Stimulated activated CD8-positive, alpha-beta memory T cell treated with anti-CD3 and anti-CD28 coated beads, Interleukin-12 subunit alpha, Interleukin-12 subunit beta, amount 100 ng/mL, for 1 hour (primary cell): Measurements from ENCODE around the gene NAV1.
"Not testable (repeated sequence)": the region's sequence is repeated elsewhere in the genome, so short reads cannot be mapped to it uniquely, and the experiment has no call there.

Experiments
- DNase-seq: peaks from one replicate; pipeline ENCODE4 v3.0.0-alpha.2; 2020; ENCODE audit warnings: low read depth

Gene NAV1

GRCh38 chr1:201566529-201566823, 27.5 kb downstream of the NAV1 start:
- no peak for DNase-seq

DNA sequence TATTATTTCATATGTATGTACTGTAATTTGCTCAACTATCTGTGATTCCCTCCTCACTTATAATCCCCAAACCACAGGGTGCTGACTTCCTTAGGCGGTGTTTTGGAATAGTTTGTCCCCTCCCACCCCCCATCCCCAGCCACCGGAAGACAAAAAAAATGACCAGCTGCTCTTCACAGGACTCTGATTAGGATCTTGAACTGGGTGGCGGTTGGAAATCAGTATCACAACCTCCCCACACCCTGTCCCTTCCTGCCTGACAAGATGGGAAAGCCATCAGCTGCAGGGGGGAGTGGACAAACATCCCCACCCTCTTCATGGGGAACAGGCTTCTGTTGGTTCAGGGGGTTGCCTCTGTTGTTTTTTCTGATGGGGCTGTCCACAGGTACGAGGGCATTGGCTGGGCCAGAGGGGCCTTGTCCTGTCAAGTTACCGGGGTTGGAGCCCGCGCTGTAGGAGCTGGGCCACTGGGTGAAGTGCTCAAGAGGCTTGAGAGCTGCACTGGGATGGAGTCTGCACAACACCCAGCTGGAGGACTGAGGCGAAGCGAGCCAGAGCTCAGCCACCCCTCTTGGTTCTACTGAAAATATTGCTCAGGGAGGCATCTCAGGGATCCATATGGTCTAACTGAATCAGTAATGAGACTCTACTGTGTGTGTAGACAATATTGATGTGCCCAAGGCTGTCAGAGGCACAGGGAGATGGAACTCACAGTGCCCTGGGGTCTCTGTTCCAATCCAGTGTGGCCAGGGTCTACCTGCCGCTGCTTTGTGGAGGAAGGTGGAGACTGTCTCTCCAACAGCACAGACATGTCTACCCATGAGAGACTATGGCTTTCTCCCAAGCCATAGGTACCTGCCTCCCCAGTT, 28.2 kb downstream of the NAV1 start:
- DNase-seq: no peak

GRCh38 chr1:201568265-201568664, 29.3 kb downstream of the NAV1 start:
- DNase-seq: no peak

- DNase-seq: no peak
These were observed 29.9 kb downstream of the NAV1 start for GRCh38 chr1:201568859-201569294.

DNA sequence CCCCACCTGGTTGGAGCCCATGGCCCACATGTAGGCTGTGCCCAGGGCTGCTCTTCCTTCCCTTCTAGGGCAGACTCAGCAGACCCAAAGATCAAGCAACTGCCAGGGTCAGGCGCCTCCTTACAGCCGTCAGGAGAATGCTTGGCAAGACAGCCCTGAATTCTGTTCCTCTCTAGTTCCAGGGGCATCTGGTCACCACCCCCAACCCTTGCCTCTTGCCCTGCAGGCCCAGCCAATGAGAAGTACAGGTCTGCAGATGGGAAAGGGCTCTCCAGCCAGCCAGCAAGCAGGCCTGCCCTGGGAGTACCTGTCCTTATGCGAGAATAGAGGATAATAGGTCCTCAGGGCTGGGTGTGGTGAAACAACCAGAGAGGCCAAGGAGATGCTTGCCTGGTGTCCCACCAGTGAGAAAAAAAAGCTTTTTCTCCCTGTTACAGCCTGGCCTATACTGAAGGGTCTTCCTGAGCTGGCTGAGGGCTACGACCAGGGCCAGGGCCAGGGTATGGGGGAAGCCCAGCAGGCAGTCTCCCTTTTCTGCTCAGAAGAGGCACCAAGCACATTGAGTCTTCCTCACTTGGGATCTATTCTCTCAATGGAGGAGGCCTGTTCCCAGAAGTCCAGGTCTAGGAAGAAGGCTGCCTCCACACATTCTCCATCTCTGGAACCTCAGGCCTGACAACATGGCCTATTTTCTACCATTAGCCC, 31.4 kb downstream of the NAV1 start:
- DNase-seq: no peak

DNA sequence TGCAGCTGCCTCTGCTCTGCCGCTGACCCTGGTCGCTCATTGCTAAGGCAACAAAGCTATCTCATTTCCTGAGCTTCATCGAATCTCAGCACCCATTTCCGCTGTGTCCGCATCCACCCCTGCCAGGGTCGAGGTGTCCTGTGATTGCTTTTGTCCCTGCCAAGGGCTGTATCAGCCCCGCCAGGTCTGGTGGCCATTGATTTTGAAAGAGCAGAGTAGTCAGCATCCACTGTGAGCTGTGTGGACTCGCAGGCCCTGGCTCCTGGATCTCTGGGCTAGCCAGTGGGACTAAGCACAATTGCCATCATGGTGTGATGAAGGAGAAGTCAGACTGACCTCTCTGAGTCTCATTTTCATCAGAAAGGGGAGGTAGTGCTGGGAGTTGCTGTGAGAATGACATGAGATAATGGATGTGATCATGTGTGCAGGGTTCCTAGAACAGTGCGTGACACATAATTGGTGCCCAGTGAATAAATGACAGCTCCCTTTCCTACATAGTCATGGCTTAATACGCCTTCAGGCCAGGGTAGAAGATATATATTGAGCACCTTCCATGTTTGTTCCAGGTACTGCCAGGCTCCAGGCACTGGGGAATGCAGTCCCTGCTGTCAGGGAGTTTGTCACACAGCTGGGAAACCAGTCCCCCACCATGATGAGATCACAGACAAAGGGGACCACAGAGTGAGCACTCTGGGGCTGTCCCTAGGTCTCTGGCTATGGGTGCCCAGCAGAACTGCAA, 32.1 kb downstream of the NAV1 start:
- no peak for DNase-seq

- no peak for DNase-seq
These were observed 34.1 kb downstream of the NAV1 start for GRCh38 chr1:201573030-201573429.

DNA sequence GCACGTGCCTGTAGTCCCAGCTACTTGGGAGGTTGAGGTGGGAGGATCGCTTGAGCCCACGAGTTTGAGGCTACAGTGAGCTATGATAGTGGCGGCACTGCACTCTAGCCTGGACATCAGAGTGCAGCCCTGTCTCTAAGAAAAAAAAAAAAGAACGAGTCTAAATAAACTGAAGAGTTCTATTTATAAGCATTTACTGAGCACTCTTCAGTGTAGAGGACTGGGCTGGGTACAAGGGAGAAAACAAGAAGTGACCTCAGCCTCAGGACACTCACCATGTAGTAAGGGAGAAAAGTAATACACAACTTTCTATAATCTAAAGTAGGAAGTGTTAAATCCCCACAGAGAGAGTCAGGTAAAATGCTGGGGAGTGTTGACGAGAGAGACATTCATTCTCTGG, 35.0 kb downstream of the NAV1 start:
- no peak for DNase-seq

DNA sequence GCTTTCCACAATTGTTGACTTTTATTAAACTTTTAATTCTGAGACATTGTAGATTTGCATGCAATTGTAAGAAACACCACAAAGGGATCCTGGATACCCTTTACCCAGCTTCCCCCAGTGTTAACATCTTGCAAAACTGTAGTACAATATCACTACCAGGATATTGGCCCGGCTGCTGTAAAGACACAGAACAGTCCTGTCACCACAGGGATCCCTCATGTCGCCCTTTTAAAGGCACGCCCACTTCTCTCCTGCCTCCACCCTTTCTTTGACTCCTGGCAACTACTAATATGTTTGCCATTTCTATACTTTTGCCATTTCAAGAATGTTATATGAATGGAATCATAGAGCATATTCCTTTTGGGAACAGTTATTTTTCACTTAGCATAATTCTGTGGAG, 37.0 kb downstream of the NAV1 start:
- DNase-seq: no peak

DNA sequence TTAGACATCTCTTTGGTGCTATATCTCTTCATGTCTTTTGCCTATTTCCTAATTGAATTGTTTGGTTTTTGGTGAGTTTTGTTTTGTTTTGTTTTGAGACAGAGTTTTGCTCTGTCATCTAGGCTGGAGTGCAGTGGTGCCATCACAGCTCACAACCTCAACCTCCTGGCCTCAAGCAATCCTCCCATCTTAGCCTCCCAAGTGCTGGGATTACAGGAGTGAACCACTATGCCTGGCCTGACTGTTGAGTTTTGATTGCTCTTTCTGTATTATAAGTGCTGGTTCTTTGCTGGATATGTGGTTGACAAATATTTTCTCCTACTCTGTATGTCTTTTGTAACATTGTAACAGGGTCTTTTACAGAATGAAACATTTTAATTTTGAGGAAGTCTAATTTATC, 38.0 kb downstream of the NAV1 start:
- DNase-seq: no peak

- DNase-seq: no peak
These were observed 39.3 kb downstream of the NAV1 start for GRCh38 chr1:201578008-201578888.

DNA sequence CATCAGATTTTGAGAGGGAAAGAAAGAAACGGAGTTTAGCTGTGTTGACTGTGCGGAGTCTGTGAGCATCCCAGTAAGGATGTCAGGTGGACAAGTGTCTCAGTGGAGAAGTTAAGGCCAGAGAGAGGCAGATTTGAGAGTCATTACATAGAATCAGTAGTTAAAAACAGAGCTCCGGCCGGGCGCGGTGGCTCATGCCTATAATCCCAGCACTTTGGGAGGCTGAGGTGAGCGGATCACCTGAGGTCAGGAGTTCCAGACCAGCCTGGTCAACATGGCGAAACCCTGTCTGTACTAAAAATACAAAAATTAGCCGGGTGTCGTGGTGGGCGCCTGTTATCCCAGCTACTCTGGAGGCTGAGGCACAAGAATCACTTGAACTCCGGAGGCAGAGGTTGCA, 42.4 kb downstream of the NAV1 start:
- not testable (repeated sequence) for DNase-seq

- no peak for DNase-seq
These were observed 43.9 kb downstream of the NAV1 start for GRCh38 chr1:201582705-201583442.

DNA sequence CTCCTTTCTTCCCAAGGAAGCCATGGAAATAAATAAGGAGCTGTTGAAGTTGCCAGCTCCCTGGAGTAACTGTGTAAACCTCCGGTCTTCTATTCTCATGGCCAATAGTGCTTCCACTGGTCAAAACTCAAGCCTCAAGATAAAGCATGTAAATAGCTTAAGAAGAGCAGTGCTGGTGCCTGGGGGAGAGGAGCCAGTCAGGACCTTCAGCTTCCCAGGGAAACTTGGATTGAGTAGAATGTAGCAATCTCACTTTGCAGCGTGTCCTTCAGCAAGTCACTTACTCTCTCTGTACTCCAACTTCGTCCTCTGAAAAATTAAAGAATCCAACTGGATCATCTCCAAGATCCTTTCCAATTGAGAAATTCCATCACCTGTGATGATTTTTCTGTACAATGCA, 44.7 kb downstream of the NAV1 start:
- DNase-seq: no peak

DNA sequence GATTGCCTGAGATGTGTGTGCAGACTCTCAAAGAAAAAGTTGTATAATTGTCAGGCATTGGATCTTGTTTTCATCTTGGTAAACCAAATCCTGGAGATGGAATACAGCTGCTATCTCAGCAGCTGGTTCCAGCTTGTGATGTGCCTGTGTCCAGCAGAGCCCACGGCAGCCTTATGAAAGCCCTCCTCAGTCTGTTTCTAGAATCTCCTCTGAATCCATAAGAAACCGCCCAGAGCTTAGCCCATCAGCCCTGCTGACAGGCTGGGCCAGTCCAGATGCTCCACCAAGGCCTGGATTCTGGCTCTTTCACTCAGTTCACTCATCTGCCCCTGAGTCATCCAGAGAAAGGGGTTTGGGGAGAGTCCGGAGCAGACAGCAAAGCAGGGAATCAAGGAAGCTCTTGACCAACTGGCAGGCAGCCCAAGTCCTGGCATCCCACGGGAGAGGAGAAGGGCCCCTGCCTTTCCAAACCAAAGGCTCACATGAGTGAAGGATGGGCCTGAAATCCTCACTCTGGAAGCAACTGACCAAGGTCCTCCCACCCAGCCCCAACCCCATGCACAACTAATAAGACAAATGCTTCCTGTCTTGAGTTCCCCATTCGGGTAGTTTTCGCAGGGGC, 45.7 kb downstream of the NAV1 start:
- no peak for DNase-seq

GRCh38 chr1:201585093-201585483, 46.2 kb downstream of the NAV1 start:
- DNase-seq: no peak

DNA sequence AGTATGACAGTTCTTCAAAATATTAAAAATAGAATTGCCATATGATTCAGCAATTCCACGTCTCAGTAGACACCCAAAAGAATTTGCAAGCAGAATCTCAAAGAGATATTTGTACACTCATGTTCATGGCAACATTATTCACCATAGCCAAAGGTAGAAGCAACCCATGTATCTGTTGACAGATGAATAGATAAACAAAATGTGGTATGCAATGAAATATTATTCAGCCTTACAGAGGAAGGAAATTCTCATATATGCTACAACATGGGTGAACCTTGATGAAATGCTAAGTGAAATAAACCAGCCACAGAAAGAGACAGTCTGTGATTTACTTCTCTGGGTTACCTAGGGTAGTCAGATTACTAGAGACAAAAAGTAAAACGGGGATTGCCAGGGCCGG, 47.0 kb downstream of the NAV1 start:
- no peak for DNase-seq

- no peak for DNase-seq
These were observed 47.9 kb downstream of the NAV1 start for GRCh38 chr1:201586806-201587205.

GRCh38 chr1:201587729-201588128, 48.8 kb downstream of the NAV1 start:
- no peak for DNase-seq
